Fibroblast of villous mesenchyme (primary cell): ENCODE data around the gene EML6. TPM values are rescaled to one million over a fixed set of nuclear protein-coding genes. Genes with fewer than 3 reads are reported as not detected.

Source experiments
- DNase-seq: peaks from one replicate; pipeline ENCODE4 v3.0.0-alpha.2; 2010; ENCODE audit warnings: low read depth
- H3K4me3 ChIP-seq: 2 replicates; pipeline ENCODE4 v1.5.1; 2011; ENCODE audit warnings: low read depth, mild to moderate bottlenecking, low read length
- total RNA-seq: library from RNA; depleted of rRNA; stranded (reverse); fragments of >200 nt; gene quantifications from 2 replicates; pipeline ENCODE4 v1.2.3, GENCODE V29; 2012
- TF ChIP-seq, protein P1 (sequence below): IDR thresholded peaks from 2 replicates; pipeline ENCODE4 v1.5.1; 2012; ENCODE audit warnings: low read depth, mild to moderate bottlenecking, low read length; ENCODE audit not compliant: insufficient read depth

The EML6 gene
- total RNA-seq, 1 donor: 1.3 TPM

- no peak overlapping the region for H3K4me3 ChIP-seq
- TF ChIP-seq, protein P1, sequence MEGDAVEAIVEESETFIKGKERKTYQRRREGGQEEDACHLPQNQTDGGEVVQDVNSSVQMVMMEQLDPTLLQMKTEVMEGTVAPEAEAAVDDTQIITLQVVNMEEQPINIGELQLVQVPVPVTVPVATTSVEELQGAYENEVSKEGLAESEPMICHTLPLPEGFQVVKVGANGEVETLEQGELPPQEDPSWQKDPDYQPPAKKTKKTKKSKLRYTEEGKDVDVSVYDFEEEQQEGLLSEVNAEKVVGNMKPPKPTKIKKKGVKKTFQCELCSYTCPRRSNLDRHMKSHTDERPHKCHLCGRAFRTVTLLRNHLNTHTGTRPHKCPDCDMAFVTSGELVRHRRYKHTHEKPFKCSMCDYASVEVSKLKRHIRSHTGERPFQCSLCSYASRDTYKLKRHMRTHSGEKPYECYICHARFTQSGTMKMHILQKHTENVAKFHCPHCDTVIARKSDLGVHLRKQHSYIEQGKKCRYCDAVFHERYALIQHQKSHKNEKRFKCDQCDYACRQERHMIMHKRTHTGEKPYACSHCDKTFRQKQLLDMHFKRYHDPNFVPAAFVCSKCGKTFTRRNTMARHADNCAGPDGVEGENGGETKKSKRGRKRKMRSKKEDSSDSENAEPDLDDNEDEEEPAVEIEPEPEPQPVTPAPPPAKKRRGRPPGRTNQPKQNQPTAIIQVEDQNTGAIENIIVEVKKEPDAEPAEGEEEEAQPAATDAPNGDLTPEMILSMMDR: no peak
- DNase-seq: no peak
Measured at GRCh38 chr2:54845094-54845493, 121.6 kb downstream of the EML6 start.

- H3K4me3 ChIP-seq: no peak overlapping the region
- TF ChIP-seq, protein P1: no peak
Measured at GRCh38 chr2:54845514-54845913, 122.1 kb downstream of the EML6 start.

DNA sequence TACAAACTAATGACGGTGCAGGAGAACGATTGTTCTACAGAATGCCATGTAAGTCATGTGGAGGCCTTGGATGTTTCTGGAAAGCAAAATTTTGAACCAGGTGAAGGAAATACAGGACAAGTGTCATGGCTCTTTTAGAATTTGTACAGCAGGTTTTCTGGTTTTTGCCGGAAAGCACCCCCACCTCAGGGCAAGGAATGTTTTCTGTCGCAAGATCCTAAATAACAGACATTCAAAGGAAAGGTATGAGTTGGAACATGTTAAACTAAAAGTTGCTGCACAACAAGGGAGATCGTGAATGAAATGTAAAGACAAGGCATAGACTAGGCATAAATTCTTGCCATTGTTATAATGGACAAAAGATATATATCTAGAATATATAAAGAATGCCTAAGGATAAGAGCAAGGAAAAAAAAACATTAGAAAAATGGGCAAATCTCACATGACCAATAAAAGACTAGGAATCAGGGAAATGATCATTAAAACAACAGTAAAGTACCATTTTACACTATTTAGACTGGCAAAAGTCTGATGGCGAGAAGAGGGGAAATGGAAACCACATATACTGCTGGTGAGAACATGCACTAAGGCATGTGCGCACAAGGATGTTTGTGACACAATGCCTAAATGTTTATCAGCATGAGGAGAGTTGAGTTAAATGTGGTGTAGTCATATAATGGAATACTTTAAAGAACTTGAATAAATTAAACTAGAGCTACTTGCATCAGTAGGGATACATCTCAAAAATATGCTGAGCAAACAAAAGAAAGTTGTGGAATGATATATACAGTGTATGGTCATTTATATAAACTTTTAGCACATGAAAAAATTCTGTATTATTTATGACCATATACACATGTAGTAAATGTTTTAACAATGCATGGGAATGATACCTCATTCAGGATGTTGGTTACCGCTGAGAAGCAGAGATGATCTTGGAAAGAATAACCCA, 127.0 kb downstream of the EML6 start:
- DNase-seq: no peak
- TF ChIP-seq, protein P1: no peak
- H3K4me3 ChIP-seq: no peak overlapping the region

More at GRCh38 chr2:54845514-54845913, 122.1 kb downstream of the EML6 start:
- no peak for DNase-seq

DNA sequence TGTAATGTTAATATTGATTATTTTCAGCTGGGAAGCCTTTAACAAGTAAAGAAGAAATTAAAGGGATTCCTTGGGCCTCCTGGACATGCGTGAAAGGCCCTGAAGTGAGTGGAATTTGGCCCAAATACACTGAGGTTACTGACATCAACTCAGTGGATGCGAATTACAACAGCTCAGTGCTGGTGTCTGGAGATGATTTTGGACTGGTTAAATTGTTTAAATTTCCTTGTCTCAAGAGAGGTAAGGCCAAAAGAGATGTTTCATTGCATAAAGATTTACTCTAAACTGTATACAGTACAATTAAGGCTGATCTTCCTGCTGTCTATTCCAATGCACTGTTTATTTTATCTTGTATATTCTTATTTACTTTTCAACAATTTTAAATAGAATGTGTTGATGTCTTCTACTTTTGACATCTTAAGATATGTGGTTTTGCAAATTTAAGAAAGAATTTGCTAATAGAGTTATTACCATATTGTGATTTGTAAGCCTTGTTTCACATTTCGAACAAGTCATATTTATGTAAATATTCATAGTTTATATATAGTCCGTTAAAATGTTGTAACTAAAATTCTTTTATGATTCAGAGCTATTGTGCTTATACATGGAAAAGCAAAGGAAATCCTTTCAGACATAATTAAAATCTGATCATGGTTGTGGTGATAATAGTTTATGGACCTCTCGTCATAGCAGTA, 130.3 kb downstream of the EML6 start:
- no peak for DNase-seq
- TF ChIP-seq, protein P1: no peak
- H3K4me3 ChIP-seq: no peak overlapping the region

DNA sequence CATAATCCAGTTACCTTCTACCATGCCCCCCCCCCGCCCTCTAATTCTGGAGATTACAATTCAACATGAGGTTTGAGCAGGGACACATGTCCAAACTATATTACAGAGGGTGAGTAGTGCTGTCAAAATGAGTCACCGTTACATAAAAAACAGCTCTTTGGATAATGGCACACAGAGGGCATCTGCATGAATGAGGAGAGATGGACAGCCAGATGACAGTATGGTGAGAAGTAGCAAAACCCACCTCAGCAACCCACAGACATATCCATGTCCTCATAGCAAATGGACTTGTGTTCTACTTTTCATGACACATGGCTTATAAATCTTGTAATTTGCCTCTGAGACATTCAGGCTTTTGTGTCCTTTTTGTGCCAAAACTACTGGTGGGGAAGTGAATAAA, 132.0 kb downstream of the EML6 start:
- no peak for DNase-seq
- TF ChIP-seq, protein P1: no peak
- no peak overlapping the region for H3K4me3 ChIP-seq

DNA sequence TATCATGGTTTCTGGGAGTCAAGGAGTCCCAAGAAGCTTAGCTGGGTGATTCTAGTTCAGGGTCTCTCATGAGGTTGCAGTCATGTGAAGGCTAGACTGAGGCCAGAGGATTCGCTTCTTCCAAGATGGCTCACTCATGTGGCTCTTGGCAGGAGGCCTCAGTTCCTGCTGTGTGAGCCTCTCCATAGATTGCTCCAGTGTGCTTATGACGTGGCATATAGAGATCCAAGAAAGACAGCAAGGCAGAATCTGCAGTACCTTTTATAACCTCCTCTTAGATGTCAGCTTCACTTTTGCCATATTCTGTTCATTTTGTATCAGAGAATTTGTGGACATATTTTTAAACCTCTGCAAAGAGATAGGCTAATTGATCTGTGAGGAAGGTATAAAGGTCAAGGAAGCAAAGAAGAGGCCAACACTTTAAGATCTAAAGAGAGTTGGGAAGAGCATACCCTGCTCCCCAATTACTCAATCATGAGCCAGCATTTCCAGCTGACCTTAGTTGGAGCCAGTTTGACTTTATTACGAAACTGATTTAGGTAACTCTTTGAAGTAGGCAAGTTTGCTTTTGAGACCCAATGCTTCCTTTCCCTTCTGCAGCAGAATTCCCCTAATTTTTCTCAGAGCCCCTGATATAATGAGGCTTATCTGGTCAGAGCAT, 134.7 kb downstream of the EML6 start:
- peak; percentile 45 for DNase-seq

More for the DNA sequence above, 134.7 kb downstream of the EML6 start:
- TF ChIP-seq, protein P1: no peak
- H3K4me3 ChIP-seq: no peak overlapping the region
